Hepatocyte (in vitro differentiated cells): Measurements from ENCODE around the gene VWA8. TPM values are rescaled to one million over a fixed set of nuclear protein-coding genes. Genes with fewer than 3 reads are reported as not detected.

ENCODE experiments used
- DNase-seq: peaks from one replicate; pipeline ENCODE4 v3.0.0-alpha.2; 2016; ENCODE audit warnings: low spot score
- H2AFZ ChIP-seq: fragments of 200-600 bp; sonication (generic); 2 replicates; pipeline ENCODE4 v1.6.0; 2016; ENCODE audit warnings: antibody characterized with exemption, mild to moderate bottlenecking
- H3K27ac ChIP-seq: fragments of 200-600 bp; sonication (generic); 2 replicates; pipeline ENCODE4 v1.5.1; 2016; ENCODE audit warnings: mild to moderate bottlenecking
- H3K27me3 ChIP-seq: fragments of 200-600 bp; sonication (generic); 2 replicates; pipeline ENCODE4 v1.6.1; 2016
- H3K36me3 ChIP-seq: fragments of 200-600 bp; sonication (generic); replicated peaks from 2 replicates; pipeline ENCODE4 v1.5.1; 2016; ENCODE audit warnings: low read depth; ENCODE audit not compliant: insufficient read depth
- H3K4me1 ChIP-seq: fragments of 200-600 bp; sonication (generic); 2 replicates; pipeline ENCODE4 v1.5.1; 2016; ENCODE audit warnings: mild to moderate bottlenecking, moderate library complexity; ENCODE audit not compliant: insufficient read depth
- H3K4me2 ChIP-seq: fragments of 200-600 bp; sonication (generic); 2 replicates; pipeline ENCODE4 v1.6.0; 2016
- H3K4me3 ChIP-seq: fragments of 200-600 bp; sonication (generic); 2 replicates; pipeline ENCODE4 v1.5.1; 2016; ENCODE audit warnings: mild to moderate bottlenecking
- H3K79me2 ChIP-seq: fragments of 200-600 bp; sonication (generic); 2 replicates; pipeline ENCODE4 v1.6.0; 2017; ENCODE audit warnings: mild to moderate bottlenecking
- H3K9me2 ChIP-seq: fragments of 200-600 bp; sonication (generic); replicated peaks from 2 replicates; pipeline ENCODE4 v1.6.0; 2017; ENCODE audit warnings: mild to moderate bottlenecking; ENCODE audit not compliant: insufficient read depth
- H3K9me3 ChIP-seq: fragments of 200-600 bp; sonication (generic); 2 replicates; pipeline ENCODE4 v1.5.1; 2016; ENCODE audit warnings: low read depth, mild to moderate bottlenecking
- H4K20me1 ChIP-seq: fragments of 200-600 bp; sonication (generic); 2 replicates; pipeline ENCODE4 v1.6.0; 2016; ENCODE audit warnings: mild to moderate bottlenecking; ENCODE audit not compliant: insufficient read depth, poor library complexity, severe bottlenecking
- CTCF ChIP-seq: fragments of 200-600 bp; sonication (generic); IDR thresholded peaks from 2 replicates; pipeline ENCODE4 v1.5.1; 2016; ENCODE audit warnings: antibody characterized with exemption, mild to moderate bottlenecking; ENCODE audit not compliant: poor library complexity
- EZH2 ChIP-seq: fragments of 200-600 bp; sonication (generic); IDR thresholded peaks from 2 replicates; pipeline ENCODE4 v1.6.1; 2016; ENCODE audit warnings: antibody characterized with exemption, mild to moderate bottlenecking, borderline replicate concordance
- EZH2phosphoT487 ChIP-seq: fragments of 200-600 bp; sonication (generic); IDR thresholded peaks from one replicate; pipeline ENCODE4 v1.6.1; 2018; ENCODE audit warnings: antibody characterized with exemption, mild to moderate bottlenecking, low read depth, moderate library complexity; ENCODE audit not compliant: unreplicated experiment, severe bottlenecking
- whole genome bisulfite sequencing: methylation state at CpG from one replicate; pipeline ENCODE4 v1.1.6; 2016; ENCODE audit warnings: low lambda C conversion rate; ENCODE audit errors: missing lambda C conversion rate; 5-methylcytosine and 5-hydroxymethylcytosine counted together
- polyA plus RNA-seq: library from polyadenylated mRNA; unstranded; fragments of >200 nt; fragmentation: Nextera tagmentation; extraction: Ambion mirVana; gene quantifications from 2 replicates; pipeline ENCODE4 v1.2.1, GENCODE V29; 2016
- total RNA-seq: library from RNA; depleted of rRNA; stranded (reverse); fragments of >200 nt; gene quantifications from 2 replicates; pipeline ENCODE4 v1.2.3, GENCODE V29; 2014

VWA8 gene
- total and polyA plus RNA-seq, 2 experiments from 2014 or later = 4.9 to 19.5 TPM

GRCh38 chr13:41668130-41668757 lies 292.7 kb downstream of the VWA8 start:
- Histone ChIP-seq H4K20me1 (no peaks in the 10 kb centered on the region), H3K36me3 (no peaks in the 10 kb centered on the region), H3K4me1 (no peaks in the 10 kb centered on the region), H3K79me2 (no peaks in the 10 kb centered on the region), H3K27me3 (no peaks in the 10 kb centered on the region), H2AFZ (no peak overlapping the region), H3K9me2 (no peaks in the 10 kb centered on the region), H3K27ac (no peak overlapping the region), H3K9me3 (no peaks in the 10 kb centered on the region), H3K4me2 (no peak overlapping the region), H3K4me3 (no peak overlapping the region)
- 0% methylated on average over 1 of the region's 1 CpG for WGBS
- TF ChIP-seq CTCF (peak; percentile 88), EZH2phosphoT487 (no peak), EZH2 (no peak)
- DNase-seq = peak; percentile 88

GRCh38 chr13:41666644-41667043 lies 294.3 kb downstream of the VWA8 start:
- Histone ChIP-seq H2AFZ (no peak overlapping the region), H3K9me3 (no peaks in the 10 kb centered on the region), H3K27ac (no peak overlapping the region), H3K4me1 (no peaks in the 10 kb centered on the region), H3K9me2 (no peaks in the 10 kb centered on the region), H3K4me3 (no peak overlapping the region), H4K20me1 (no peaks in the 10 kb centered on the region), H3K4me2 (no peak overlapping the region), H3K36me3 (no peaks in the 10 kb centered on the region), H3K79me2 (no peaks in the 10 kb centered on the region), H3K27me3 (no peaks in the 10 kb centered on the region)
- no peak for TF ChIP-seq EZH2phosphoT487
- no peak for TF ChIP-seq CTCF
- no peak for TF ChIP-seq EZH2
- 88% methylated on average over 4 of the region's 4 CpGs for WGBS
- no peak for DNase-seq

GRCh38 chr13:41660411-41660810 lies 300.5 kb downstream of the VWA8 start:
- H3K27ac ChIP-seq = no peak overlapping the region
- no peaks in the 10 kb centered on the region for H3K27me3 ChIP-seq
- H3K79me2 ChIP-seq = no peaks in the 10 kb centered on the region
- DNase-seq = no peak
- H2AFZ ChIP-seq = no peak overlapping the region
- H3K9me3 ChIP-seq = no peaks in the 10 kb centered on the region
- no peaks in the 10 kb centered on the region for H3K9me2 ChIP-seq
- 87% methylated on average over 2 of the region's 2 CpGs for WGBS
- no peak for TF ChIP-seq CTCF
- TF ChIP-seq EZH2phosphoT487 = no peak
- no peak for TF ChIP-seq EZH2
- H4K20me1 ChIP-seq = no peaks in the 10 kb centered on the region
- no peak overlapping the region for H3K4me2 ChIP-seq
- H3K4me3 ChIP-seq = no peak overlapping the region
- no peaks in the 10 kb centered on the region for H3K36me3 ChIP-seq
- H3K4me1 ChIP-seq = no peaks in the 10 kb centered on the region
